ENCODE results near the gene NEXN. TPM values are rescaled to one million over a fixed set of nuclear protein-coding genes. Genes with fewer than 3 reads are reported as not detected.
A peak's percentile ranks its signal among the peaks of the same experiment; 100 is the strongest.
"Not testable (repeated sequence)": the region's sequence is repeated elsewhere in the genome, so short reads cannot be mapped to it uniquely, and the experiment has no call there.

The NEXN gene
- total RNA-seq, 1 donor from 2014 or later: 24.5 TPM

GRCh38 chr1:77899647-77900320 is 11.4 kb downstream of the NEXN start:
- H3K9ac ChIP-seq (ENCODE audit: low read depth in 1 of 3, low read length in 3 of 3): no peak overlapping the region
- no peaks in the 10 kb centered on the region for H3K9me3 ChIP-seq (ENCODE audit: control insufficient read depth in 3 of 3, low read length in 3 of 3)
- peaks cover 0 to 4% (median 2%) of the 10 kb centered on the region in 3 donors for H3K36me3 ChIP-seq (ENCODE audit: control insufficient read depth in 3 of 3, insufficient read depth in 3 of 3, low read length in 3 of 3)
- peaks cover 15 to 25% (median 16%) of the 10 kb centered on the region in 3 donors for H3K4me1 ChIP-seq (ENCODE audit: control insufficient read depth in 3 of 3, insufficient read depth in 3 of 3, low read length in 3 of 3)
- peak overlapping the region; percentile 57 for H3K27ac ChIP-seq (ENCODE audit: low read depth, low read length)
- no peaks in the 10 kb centered on the region for H3K27me3 ChIP-seq (ENCODE audit: control insufficient read depth in 3 of 3, insufficient read depth in 3 of 3, low read length in 3 of 3)
- peak overlapping the region in 1 of 3 donors; percentile 24 for H3K4me3 ChIP-seq (ENCODE audit: low read length in 3 of 3)

GRCh38 chr1:77900687-77901293 is 12.4 kb downstream of the NEXN start:
- peaks cover 9 to 26% (median 17%) of the 10 kb centered on the region in 3 donors for H3K4me1 ChIP-seq (ENCODE audit: control insufficient read depth in 3 of 3, insufficient read depth in 3 of 3, low read length in 3 of 3)
- H3K27ac ChIP-seq (ENCODE audit: low read depth, low read length): peak overlapping the region; percentile 57
- H3K36me3 ChIP-seq (ENCODE audit: control insufficient read depth in 3 of 3, insufficient read depth in 3 of 3, low read length in 3 of 3): peaks cover 0 to 2% (median 0%) of the 10 kb centered on the region in 3 donors
- no peaks in the 10 kb centered on the region for H3K9me3 ChIP-seq (ENCODE audit: control insufficient read depth in 3 of 3, low read length in 3 of 3)
- no peaks in the 10 kb centered on the region for H3K27me3 ChIP-seq (ENCODE audit: control insufficient read depth in 3 of 3, insufficient read depth in 3 of 3, low read length in 3 of 3)
- H3K9ac ChIP-seq (ENCODE audit: low read depth in 1 of 3, low read length in 3 of 3): peak overlapping the region; percentile 24 to 60 (median 36)
- peak overlapping the region in 1 of 3 donors; percentile 36 for H3K4me3 ChIP-seq (ENCODE audit: low read length in 3 of 3)

GRCh38 chr1:77905603-77906002 is 17.2 kb downstream of the NEXN start:
- H3K36me3 ChIP-seq (ENCODE audit: control insufficient read depth in 3 of 3, insufficient read depth in 3 of 3, low read length in 3 of 3): peaks cover 0 to 4% (median 0%) of the 10 kb centered on the region in 3 donors
- no peaks in the 10 kb centered on the region for H3K27me3 ChIP-seq (ENCODE audit: control insufficient read depth in 3 of 3, insufficient read depth in 3 of 3, low read length in 3 of 3)
- H3K9ac ChIP-seq (ENCODE audit: low read depth in 1 of 3, low read length in 3 of 3): no peak overlapping the region
- no peaks in the 10 kb centered on the region for H3K9me3 ChIP-seq (ENCODE audit: control insufficient read depth in 3 of 3, low read length in 3 of 3)
- peaks cover 9 to 19% (median 17%) of the 10 kb centered on the region in 3 donors for H3K4me1 ChIP-seq (ENCODE audit: control insufficient read depth in 3 of 3, insufficient read depth in 3 of 3, low read length in 3 of 3)
- H3K4me3 ChIP-seq (ENCODE audit: low read length in 3 of 3): no peak overlapping the region
- H3K27ac ChIP-seq (ENCODE audit: low read depth, low read length): no peak overlapping the region

GRCh38 chr1:77906019-77906545 is 17.7 kb downstream of the NEXN start:
- H3K9ac ChIP-seq (ENCODE audit: low read depth in 1 of 3, low read length in 3 of 3): no peak overlapping the region
- no peaks in the 10 kb centered on the region for H3K9me3 ChIP-seq (ENCODE audit: control insufficient read depth in 3 of 3, low read length in 3 of 3)
- no peak overlapping the region for H3K27ac ChIP-seq (ENCODE audit: low read depth, low read length)

GRCh38 chr1:77906624-77907023 is 18.2 kb downstream of the NEXN start:
- Histone ChIP-seq H3K27me3 (ENCODE audit: control insufficient read depth in 3 of 3, insufficient read depth in 3 of 3, low read length in 3 of 3) (no peaks in the 10 kb centered on the region), H3K4me3 (ENCODE audit: low read length in 3 of 3) (no peak overlapping the region), H3K36me3 (ENCODE audit: control insufficient read depth in 3 of 3, insufficient read depth in 3 of 3, low read length in 3 of 3) (peaks cover 0 to 7% (median 0%) of the 10 kb centered on the region in 3 donors), H3K4me1 (ENCODE audit: control insufficient read depth in 3 of 3, insufficient read depth in 3 of 3, low read length in 3 of 3) (peaks cover 7 to 17% (median 12%) of the 10 kb centered on the region in 3 donors), H3K9me3 (ENCODE audit: control insufficient read depth in 3 of 3, low read length in 3 of 3) (no peaks in the 10 kb centered on the region), H3K9ac (ENCODE audit: low read depth in 1 of 3, low read length in 3 of 3) (no peak overlapping the region), H3K27ac (ENCODE audit: low read depth, low read length) (no peak overlapping the region)

More at GRCh38 chr1:77906019-77906545, 17.7 kb downstream of the NEXN start:
- Histone ChIP-seq H3K4me1 (ENCODE audit: control insufficient read depth in 3 of 3, insufficient read depth in 3 of 3, low read length in 3 of 3) (peaks cover 7 to 17% (median 15%) of the 10 kb centered on the region in 3 donors), H3K4me3 (ENCODE audit: low read length in 3 of 3) (no peak overlapping the region), H3K27me3 (ENCODE audit: control insufficient read depth in 3 of 3, insufficient read depth in 3 of 3, low read length in 3 of 3) (no peaks in the 10 kb centered on the region), H3K36me3 (ENCODE audit: control insufficient read depth in 3 of 3, insufficient read depth in 3 of 3, low read length in 3 of 3) (peaks cover 0 to 7% (median 0%) of the 10 kb centered on the region in 3 donors)

GRCh38 chr1:77910116-77910515 is 21.7 kb downstream of the NEXN start:
- peaks cover 0 to 7% (median 2%) of the 10 kb centered on the region in 3 donors for H3K36me3 ChIP-seq (ENCODE audit: control insufficient read depth in 3 of 3, insufficient read depth in 3 of 3, low read length in 3 of 3)
- no peaks in the 10 kb centered on the region for H3K4me1 ChIP-seq (ENCODE audit: control insufficient read depth in 3 of 3, insufficient read depth in 3 of 3, low read length in 3 of 3)
- H3K27ac ChIP-seq (ENCODE audit: low read depth, low read length): no peak overlapping the region
- no peaks in the 10 kb centered on the region for H3K9me3 ChIP-seq (ENCODE audit: control insufficient read depth in 3 of 3, low read length in 3 of 3)
- H3K4me3 ChIP-seq (ENCODE audit: low read length in 3 of 3): no peak overlapping the region
- no peak overlapping the region for H3K9ac ChIP-seq (ENCODE audit: low read depth in 1 of 3, low read length in 3 of 3)
- H3K27me3 ChIP-seq (ENCODE audit: control insufficient read depth in 3 of 3, insufficient read depth in 3 of 3, low read length in 3 of 3): no peaks in the 10 kb centered on the region

- H3K36me3 ChIP-seq (ENCODE audit: control insufficient read depth in 3 of 3, insufficient read depth in 3 of 3, low read length in 3 of 3): peaks cover 33 to 34% (median 33%) of the 10 kb centered on the region in 3 donors
- H3K27me3 ChIP-seq (ENCODE audit: control insufficient read depth in 3 of 3, insufficient read depth in 3 of 3, low read length in 3 of 3); H3K9me3 ChIP-seq (ENCODE audit: control insufficient read depth in 3 of 3, low read length in 3 of 3); H3K4me3 ChIP-seq (ENCODE audit: low read length in 3 of 3); H3K27ac ChIP-seq (ENCODE audit: low read depth, low read length); H3K4me1 ChIP-seq (ENCODE audit: control insufficient read depth in 3 of 3, insufficient read depth in 3 of 3, low read length in 3 of 3); H3K9ac ChIP-seq (ENCODE audit: low read depth in 1 of 3, low read length in 3 of 3): not testable (repeated sequence)
Observed at GRCh38 chr1:77918918-77919317, 30.5 kb downstream of the NEXN start.

GRCh38 chr1:77925518-77925917 is 37.1 kb downstream of the NEXN start:
- Histone ChIP-seq H3K27ac (ENCODE audit: low read depth, low read length) (no peak overlapping the region), H3K36me3 (ENCODE audit: control insufficient read depth in 3 of 3, insufficient read depth in 3 of 3, low read length in 3 of 3) (peaks cover 45 to 54% (median 54%) of the 10 kb centered on the region in 3 donors), H3K4me3 (ENCODE audit: low read length in 3 of 3) (no peak overlapping the region), H3K9me3 (ENCODE audit: control insufficient read depth in 3 of 3, low read length in 3 of 3) (no peaks in the 10 kb centered on the region), H3K27me3 (ENCODE audit: control insufficient read depth in 3 of 3, insufficient read depth in 3 of 3, low read length in 3 of 3) (no peaks in the 10 kb centered on the region), H3K9ac (ENCODE audit: low read depth in 1 of 3, low read length in 3 of 3) (no peak overlapping the region), H3K4me1 (ENCODE audit: control insufficient read depth in 3 of 3, insufficient read depth in 3 of 3, low read length in 3 of 3) (no peaks in the 10 kb centered on the region)

GRCh38 chr1:77925956-77926355 is 37.5 kb downstream of the NEXN start:
- Histone ChIP-seq H3K27ac (ENCODE audit: low read depth, low read length) (no peak overlapping the region), H3K9me3 (ENCODE audit: control insufficient read depth in 3 of 3, low read length in 3 of 3) (no peaks in the 10 kb centered on the region), H3K4me1 (ENCODE audit: control insufficient read depth in 3 of 3, insufficient read depth in 3 of 3, low read length in 3 of 3) (no peaks in the 10 kb centered on the region), H3K9ac (ENCODE audit: low read depth in 1 of 3, low read length in 3 of 3) (no peak overlapping the region), H3K36me3 (ENCODE audit: control insufficient read depth in 3 of 3, insufficient read depth in 3 of 3, low read length in 3 of 3) (peaks cover 44 to 57% (median 53%) of the 10 kb centered on the region in 3 donors), H3K27me3 (ENCODE audit: control insufficient read depth in 3 of 3, insufficient read depth in 3 of 3, low read length in 3 of 3) (no peaks in the 10 kb centered on the region), H3K4me3 (ENCODE audit: low read length in 3 of 3) (no peak overlapping the region)

Measured in skeletal muscle tissue (tissue), 4 donors.